Fibroblast of lung (primary cell): Measurements from ENCODE around the gene RIMKLA. TPM values are rescaled to one million over a fixed set of nuclear protein-coding genes. Genes with fewer than 3 reads are reported as not detected.

Experiments
- DNase-seq, 2 donors: peaks; one replicate each; pipeline versions ENCODE4 v3.0.0 to v3.0.0-alpha.2; 2010; ENCODE audit warnings: low read depth in 2 of 2
- H2AFZ ChIP-seq: 2 replicates; pipeline ENCODE4 v1.5.1; 2012; ENCODE audit warnings: low read length, control low read depth, inconsistent platforms
- H3K27ac ChIP-seq: 2 replicates; pipeline ENCODE4 v1.5.1; 2011; ENCODE audit warnings: low read length, control low read depth; ENCODE audit not compliant: insufficient read depth
- H3K27me3 ChIP-seq: 2 replicates; pipeline ENCODE4 v1.5.1; 2011; ENCODE audit warnings: mild to moderate bottlenecking, low read length; ENCODE audit not compliant: control insufficient read depth, insufficient read depth
- H3K36me3 ChIP-seq: 2 replicates; pipeline ENCODE4 v1.5.1; 2011; ENCODE audit warnings: low read length; ENCODE audit not compliant: control insufficient read depth, insufficient read depth
- H3K4me1 ChIP-seq: 2 replicates; pipeline ENCODE4 v1.5.1; 2011; ENCODE audit warnings: low read length; ENCODE audit not compliant: control insufficient read depth, insufficient read depth; ENCODE audit errors: extremely low read depth
- H3K4me2 ChIP-seq: 2 replicates; pipeline ENCODE4 v1.5.1; 2011; ENCODE audit warnings: low read length, control low read depth; ENCODE audit not compliant: insufficient read depth; ENCODE audit errors: extremely low read depth
- H3K4me3 ChIP-seq, 4 experiments: fragments of 200-600 bp in 1 of 4; sonication (generic) in 1 of 4; replicated peaks in 1 of 4; 2 replicates each; pipeline ENCODE4 v1.5.1; 2011 to 2016; ENCODE audit warnings: low read length in 4 of 4, low read depth in 3 of 4, mild to moderate bottlenecking in 3 of 4, control low read depth in 2 of 4, inconsistent platforms in 1 of 4, mixed read lengths in 1 of 4; ENCODE audit not compliant: insufficient read depth in 1 of 4; ENCODE audit errors: control extremely low read depth in 1 of 4
- H3K79me2 ChIP-seq: 2 replicates; pipeline ENCODE4 v1.5.1; 2012; ENCODE audit warnings: mild to moderate bottlenecking, low read length, inconsistent platforms; ENCODE audit not compliant: control insufficient read depth, insufficient read depth
- H3K9ac ChIP-seq: 2 replicates; pipeline ENCODE4 v1.5.1; 2011; ENCODE audit warnings: mild to moderate bottlenecking, low read length, control low read depth; ENCODE audit not compliant: insufficient read depth
- H3K9me3 ChIP-seq: 2 replicates; pipeline ENCODE4 v1.5.1; 2012; ENCODE audit warnings: low read depth, low read length; ENCODE audit not compliant: control insufficient read depth, insufficient read depth
- H4K20me1 ChIP-seq: 2 replicates; pipeline ENCODE4 v1.5.1; 2011; ENCODE audit warnings: low read length; ENCODE audit not compliant: control insufficient read depth, insufficient read depth; ENCODE audit errors: extremely low read depth
- CTCF ChIP-seq, 2 donors: IDR thresholded peaks in 1 of 2; conservative IDR thresholded peaks in 1 of 2; 1 replicate in 1 of 2; 2 replicates in 1 of 2; pipeline ENCODE4 v1.5.1; 2011 to 2012; ENCODE audit warnings: low read length in 2 of 2, control low read depth in 1 of 2, inconsistent platforms in 1 of 2, low read depth in 1 of 2, mild to moderate bottlenecking in 1 of 2
- EZH2 ChIP-seq: IDR thresholded peaks from 2 replicates; pipeline ENCODE4 v1.5.1; 2012; ENCODE audit warnings: low read length, control low read depth, mild to moderate bottlenecking; ENCODE audit errors: missing control alignments
- polyA plus RNA-seq, 2 donors: library from polyadenylated mRNA; depleted of rRNA in 1 of 2; stranded (reverse) in 1 of 2; unstranded in 1 of 2; fragments of >200 nt; gene quantifications; 2 replicates each; pipeline ENCODE4 v1.2.1, GENCODE V29; 2011 to 2012; ENCODE audit warnings: missing spikeins in 1 of 2
- total RNA-seq: library from RNA; depleted of rRNA; stranded (reverse); fragments of >200 nt; gene quantifications from 2 replicates; pipeline ENCODE4 v1.2.1, GENCODE V29; 2014

The RIMKLA gene
- total and polyA plus RNA-seq, 2 donors (not counting 1 experiment from before 2014, with no cell fraction given), result under 0.01 TPM; not detected in 1

- no peaks in the 10 kb centered on the region for H3K9me3 ChIP-seq
- no peak overlapping the region for H3K9ac ChIP-seq
- no peaks in the 10 kb centered on the region for H3K27me3 ChIP-seq
- no peak overlapping the region for H2AFZ ChIP-seq
- H3K4me2 ChIP-seq, result no peak overlapping the region
- no peak overlapping the region for H3K27ac ChIP-seq
- TF ChIP-seq EZH2, result no peak
- TF ChIP-seq CTCF (conservative IDR thresholded peaks at IDR 0.05 in 1 of 2, IDR thresholded peaks at IDR 0.05 in 1 of 2; ENCODE audit: low read depth in 1 of 2, low read length in 2 of 2), result no peak
- no peaks in the 10 kb centered on the region for H3K4me1 ChIP-seq
- H3K4me3 ChIP-seq, result no peak overlapping the region
- no peak for DNase-seq
- no peaks in the 10 kb centered on the region for H3K36me3 ChIP-seq
- H3K79me2 ChIP-seq, result no peaks in the 10 kb centered on the region
- H4K20me1 ChIP-seq, result no peaks in the 10 kb centered on the region
Observed at GRCh38 chr1:42427240-42427639, 46.6 kb downstream of the RIMKLA start.

- Histone ChIP-seq H3K4me3 (no peak overlapping the region), H2AFZ (no peak overlapping the region), H3K4me2 (no peak overlapping the region), H3K36me3 (no peaks in the 10 kb centered on the region), H4K20me1 (no peaks in the 10 kb centered on the region), H3K9me3 (no peaks in the 10 kb centered on the region), H3K79me2 (no peaks in the 10 kb centered on the region), H3K9ac (no peak overlapping the region), H3K4me1 (no peaks in the 10 kb centered on the region), H3K27ac (no peak overlapping the region), H3K27me3 (no peaks in the 10 kb centered on the region)
- no peak for DNase-seq
- no peak for TF ChIP-seq EZH2
- TF ChIP-seq CTCF (conservative IDR thresholded peaks at IDR 0.05 in 1 of 2, IDR thresholded peaks at IDR 0.05 in 1 of 2; ENCODE audit: low read depth in 1 of 2, low read length in 2 of 2), result no peak
Observed at GRCh38 chr1:42429603-42430002, 49.0 kb downstream of the RIMKLA start.

GRCh38 chr1:42430286-42431135, 49.9 kb downstream of the RIMKLA start:
- Histone ChIP-seq H3K4me2 (no peak overlapping the region), H2AFZ (no peak overlapping the region), H3K9ac (no peak overlapping the region), H3K4me1 (no peaks in the 10 kb centered on the region), H4K20me1 (no peaks in the 10 kb centered on the region), H3K36me3 (no peaks in the 10 kb centered on the region), H3K27ac (no peak overlapping the region), H3K9me3 (no peaks in the 10 kb centered on the region), H3K4me3 (no peak overlapping the region), H3K27me3 (no peaks in the 10 kb centered on the region), H3K79me2 (no peaks in the 10 kb centered on the region)
- DNase-seq, result peak in 1 of 2 donors; percentile 17
- TF ChIP-seq EZH2 (no peak), CTCF (conservative IDR thresholded peaks at IDR 0.05 in 1 of 2, IDR thresholded peaks at IDR 0.05 in 1 of 2; ENCODE audit: low read depth in 1 of 2, low read length in 2 of 2) (no peak)
